Stimulated activated CD8-positive, alpha-beta memory T cell treated with anti-CD3 and anti-CD28 coated beads, Interleukin-4, amount 100 ng/mL, for 1 hour (primary cell): ENCODE results near the gene LUZP2.

ENCODE experiments used
- DNase-seq, 2 donors: peaks; one replicate each; pipeline ENCODE4 v3.0.0-alpha.2; 2020; ENCODE audit warnings: low read depth in 2 of 2, low spot score in 1 of 2

The LUZP2 gene

DNA sequence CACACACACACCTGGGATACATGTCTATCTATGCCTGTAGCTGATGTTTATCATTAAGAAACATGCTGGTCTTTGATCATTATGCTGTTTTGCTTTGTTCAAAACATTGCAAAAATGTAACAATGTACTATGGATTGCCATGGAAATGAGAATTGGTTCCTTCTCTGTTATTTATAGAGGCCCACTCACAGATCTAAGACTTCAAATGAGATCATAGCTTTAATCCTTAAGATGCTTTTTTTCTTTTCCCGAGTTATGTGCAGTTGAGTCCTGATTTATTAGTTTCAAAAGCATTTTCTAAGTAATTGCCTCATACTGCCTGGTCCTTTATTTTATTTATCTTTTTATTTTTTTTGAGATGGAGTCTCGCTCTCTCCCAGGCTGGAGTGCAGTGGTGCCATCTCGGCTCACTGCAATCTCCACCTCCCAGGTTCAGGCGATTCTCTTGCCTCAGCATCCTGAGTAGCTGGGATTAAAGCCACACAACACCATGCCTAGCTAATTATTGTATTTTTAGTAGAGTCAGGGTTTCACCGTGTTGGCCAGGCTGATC, 131.4 kb downstream of the LUZP2 start:
- DNase-seq, result no peak

DNA sequence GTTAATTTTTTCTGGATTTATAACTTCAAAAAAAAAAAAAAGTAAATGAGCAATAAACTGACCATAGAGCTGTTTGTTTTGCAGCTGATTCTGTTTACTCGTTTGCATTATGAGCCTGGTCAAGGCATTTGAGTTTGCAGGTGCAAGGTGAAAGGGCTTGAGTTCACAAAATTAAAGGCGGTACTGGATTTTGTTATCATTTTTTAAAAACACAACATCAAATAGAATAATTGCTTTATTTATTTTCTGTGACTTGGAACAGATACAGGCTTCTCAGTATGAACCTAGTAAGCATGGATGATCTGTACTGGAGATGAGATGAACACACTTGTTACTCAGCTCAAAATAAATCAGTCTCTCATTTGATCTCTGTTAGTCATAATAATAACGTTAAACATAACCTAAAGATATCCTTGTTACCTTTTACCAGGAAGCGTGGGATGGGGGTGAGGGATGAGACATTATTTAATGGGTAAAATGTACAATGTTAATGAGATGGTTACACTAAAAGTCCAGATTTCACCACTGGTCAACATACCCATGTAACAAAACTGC, 137.8 kb downstream of the LUZP2 start:
- no peak for DNase-seq

DNA sequence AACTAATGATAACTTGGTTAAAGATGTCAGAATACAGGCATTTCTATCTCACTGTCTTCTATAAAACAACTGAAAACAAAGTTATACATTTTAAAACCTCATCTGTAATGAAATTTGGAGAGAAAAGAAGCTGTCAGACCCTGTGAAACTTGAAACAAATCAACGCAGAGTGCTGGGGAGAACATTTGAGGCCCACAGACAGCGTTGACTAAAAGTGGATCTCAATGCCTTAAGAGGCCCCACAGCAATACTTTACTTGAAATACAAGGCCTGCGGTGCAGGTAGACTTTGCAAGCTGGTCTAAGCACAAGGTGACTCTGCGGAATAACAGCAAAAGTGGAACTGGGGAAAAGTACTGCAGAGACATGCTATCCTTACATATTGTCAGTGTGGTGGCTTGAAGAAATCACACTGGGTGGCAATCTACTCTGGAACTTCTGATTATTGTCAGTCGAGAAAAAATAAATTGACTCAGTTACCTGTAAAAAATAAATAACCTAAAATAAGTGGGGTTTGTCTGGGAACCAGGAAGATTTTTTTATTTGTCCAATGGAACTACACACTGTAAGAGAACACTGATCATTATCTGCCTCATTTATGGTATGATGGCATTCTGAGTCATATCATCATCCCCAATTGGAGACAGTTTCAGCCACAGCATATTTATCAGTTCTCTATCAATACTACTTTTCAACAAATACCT, 138.9 kb downstream of the LUZP2 start:
- no peak for DNase-seq

DNA sequence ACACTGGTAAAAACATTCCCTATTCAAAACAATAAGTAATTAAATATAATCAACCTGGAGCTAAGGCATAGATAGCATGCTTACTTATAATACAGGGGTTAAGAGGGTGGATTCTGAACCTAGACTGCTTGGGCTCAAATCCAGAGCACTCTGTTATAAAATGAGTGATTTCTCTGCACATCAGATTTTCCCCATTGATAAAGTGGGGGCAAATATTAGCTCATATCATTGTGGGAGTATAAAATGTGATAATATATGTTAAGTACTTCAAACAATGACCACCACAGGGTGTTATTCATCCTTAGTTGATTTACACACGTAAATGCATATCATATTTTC, 139.4 kb downstream of the LUZP2 start:
- DNase-seq, result no peak

DNA sequence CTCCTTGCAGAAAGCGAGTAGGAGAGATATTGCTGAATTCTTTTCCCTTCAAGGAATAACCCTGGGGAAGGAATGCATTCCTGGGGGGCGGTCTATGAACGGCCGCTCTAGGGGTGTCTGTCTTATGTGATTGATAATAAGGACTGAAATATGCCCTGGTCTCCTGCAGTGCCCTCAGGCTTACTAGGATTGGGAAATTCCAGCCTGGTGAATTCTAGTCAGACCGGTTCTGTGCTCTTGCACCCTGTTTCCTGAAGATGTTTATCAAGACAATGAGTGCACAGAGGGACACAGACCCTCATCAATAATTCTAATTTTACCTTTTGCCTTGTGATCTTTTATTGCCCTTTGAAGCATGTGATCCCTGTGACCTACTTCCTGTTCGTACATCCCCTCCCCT, 140.7 kb downstream of the LUZP2 start:
- DNase-seq, result no peak

DNA sequence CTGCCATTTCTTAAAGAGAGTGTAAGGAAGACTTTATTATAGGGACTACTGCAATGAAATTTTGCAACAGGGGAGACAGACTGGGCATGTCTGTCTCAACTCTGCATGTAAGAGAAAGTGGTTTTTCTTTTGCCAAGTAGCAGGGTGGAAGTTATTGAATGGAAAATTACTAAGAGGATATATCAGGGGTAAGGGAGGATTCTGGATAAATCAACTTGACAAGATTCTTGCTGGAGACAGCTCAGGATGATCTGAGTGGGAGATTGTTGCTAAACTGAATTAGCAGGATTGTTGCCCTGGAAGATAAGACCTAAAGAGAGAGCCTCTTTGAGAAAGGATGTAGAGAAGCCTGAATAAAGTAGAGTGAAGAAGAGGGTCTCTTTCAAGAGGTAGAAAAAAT, 145.8 kb downstream of the LUZP2 start:
- no peak for DNase-seq

DNA sequence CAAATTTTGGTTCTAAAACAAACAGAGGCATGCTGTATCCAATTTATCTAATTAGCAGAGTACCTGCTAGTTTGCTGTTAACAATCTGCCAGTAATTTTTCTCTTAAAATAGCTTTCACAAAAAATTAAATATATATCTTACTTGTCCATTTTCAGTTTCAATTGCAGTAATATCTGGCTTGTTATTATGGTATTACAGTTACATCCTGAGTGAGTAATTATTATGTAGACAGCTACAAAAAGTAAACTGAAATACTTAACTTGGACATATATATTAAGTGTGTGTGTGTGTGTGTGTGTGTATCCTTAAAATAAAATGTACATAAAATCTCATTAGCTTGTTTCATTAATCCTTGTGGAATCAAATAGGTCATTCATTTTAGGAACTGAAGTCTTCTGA, 148.7 kb downstream of the LUZP2 start:
- DNase-seq, result no peak

DNA sequence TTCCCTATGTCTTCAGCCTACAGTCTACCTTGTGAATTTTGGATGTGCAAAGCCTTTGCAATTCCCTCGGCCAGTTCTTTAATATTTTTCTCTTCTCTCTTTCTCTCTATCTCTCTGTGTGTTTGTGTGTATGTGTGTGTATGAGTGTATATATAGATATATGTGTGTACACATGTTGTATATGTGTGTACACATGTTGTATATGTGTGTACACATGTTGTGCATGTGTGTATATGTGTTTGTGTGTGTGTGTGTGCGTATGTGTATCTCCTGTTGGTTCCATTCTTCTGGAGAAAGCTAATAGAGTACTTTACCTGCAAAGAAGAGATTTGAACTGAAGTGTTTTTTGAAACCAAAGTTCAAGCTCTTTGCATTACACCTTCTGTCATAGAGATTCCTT, 155.0 kb downstream of the LUZP2 start:
- no peak for DNase-seq

DNA sequence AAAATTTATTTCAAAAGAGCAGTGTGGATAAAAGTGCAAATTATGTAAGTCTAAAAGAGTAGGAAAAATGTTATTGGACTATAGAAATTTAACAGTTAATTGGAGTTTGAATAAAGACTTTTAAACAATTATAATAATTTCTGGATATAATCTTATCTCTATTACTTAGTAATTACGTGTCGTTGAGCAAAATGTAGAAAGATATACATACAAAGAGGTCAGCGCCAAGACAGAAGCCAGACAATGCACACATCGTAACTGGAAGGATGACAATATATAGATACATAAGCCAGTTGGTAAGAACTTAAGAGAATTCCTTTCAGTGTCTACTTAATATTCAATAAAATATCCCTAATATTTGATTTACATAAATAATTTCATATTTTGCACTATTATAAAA, 157.0 kb downstream of the LUZP2 start:
- DNase-seq, result no peak

DNA sequence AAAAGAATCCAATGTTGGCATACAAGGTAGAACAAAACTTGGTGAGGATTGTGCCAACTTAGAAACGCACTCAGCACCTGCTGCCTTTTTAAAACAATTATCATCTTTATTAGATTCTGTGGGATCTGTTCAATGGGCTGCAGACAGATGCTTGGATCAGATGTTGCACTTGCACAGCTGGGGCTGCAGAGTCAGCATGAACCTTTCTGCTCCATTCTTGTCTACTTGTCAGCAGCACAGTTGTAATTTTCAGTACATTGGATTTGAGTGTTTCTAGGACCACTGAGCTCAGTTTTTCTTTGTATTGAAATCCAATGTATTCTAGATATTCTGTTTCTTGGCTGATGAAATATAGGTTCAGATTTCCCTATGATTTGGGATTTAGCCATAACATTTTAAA, 164.5 kb downstream of the LUZP2 start:
- DNase-seq, result no peak

DNA sequence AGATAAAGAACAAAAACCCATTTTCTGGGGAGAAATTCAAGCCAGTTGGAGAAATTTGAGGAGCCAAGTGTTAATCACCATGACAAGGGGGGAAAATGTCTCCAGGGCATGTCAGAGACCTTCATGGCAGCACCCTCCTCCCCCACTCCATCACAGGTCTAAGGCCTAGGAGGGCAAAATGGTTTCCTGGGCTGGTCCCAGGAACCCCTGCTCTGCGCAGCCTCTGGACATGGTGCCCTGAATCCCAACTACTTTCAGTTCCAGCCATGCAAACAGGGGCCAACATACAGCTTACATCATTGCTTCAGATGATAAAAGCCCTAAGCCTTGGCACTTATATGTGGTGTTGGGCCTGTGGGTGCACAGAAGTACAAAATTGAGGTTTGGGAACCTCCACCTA, 167.5 kb downstream of the LUZP2 start:
- no peak for DNase-seq

DNA sequence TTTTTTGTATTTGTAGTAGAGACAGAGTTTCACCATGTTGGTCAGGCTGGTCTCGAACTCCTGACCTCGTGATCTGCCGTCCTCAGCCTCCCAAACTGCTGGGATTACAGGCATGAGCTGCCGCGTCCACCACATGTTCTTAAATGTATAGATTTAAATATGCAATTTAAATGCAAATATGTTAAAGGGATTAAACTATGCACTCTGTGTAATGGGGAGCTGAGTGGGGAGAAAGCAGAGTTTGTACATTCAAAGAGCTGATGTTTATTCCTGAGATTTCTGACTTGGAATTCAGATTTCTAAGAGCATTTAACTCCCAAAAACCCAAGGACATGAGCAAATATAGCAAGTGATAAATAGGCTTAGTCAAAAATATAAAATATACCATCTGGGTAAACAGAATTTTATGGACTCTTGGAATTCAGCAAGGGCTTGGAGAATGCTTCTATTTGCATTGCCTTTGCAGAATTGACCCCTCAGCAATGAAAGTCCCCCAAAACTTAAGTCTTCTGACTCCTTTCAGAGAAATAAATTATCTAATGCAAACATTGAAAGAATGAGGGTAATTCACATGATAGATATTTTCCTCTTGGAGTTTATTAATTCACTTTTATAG, 170.6 kb downstream of the LUZP2 start:
- DNase-seq, result no peak

DNA sequence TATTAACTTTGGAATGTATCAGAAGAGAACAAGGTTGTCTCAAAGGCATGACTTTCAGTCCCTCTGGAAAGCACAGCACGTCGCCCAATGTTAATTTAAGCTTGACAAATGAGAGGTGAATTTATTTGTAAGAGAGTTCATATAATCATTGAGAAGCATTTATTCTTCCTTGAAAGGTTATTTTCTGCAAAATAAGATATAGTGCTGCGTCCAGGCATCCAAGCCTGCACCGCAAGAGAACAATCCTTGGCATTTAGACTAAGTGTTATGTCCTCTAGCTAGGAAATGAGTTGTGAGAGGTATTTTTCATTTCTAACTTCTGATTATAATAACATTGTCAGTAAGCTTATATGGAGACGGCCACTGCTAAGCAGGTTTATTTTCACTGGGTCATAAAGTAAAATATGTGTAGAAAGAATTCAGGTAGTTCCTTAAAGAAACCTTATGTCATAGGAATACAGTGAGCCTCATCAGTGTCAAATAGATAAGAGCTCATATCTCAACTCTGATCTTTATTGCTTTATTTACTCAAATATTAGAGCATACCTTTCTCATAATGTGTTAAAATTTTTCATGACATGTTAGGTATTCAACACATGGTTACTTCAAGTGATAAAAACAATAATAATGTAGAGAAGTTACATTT, 182.0 kb downstream of the LUZP2 start:
- DNase-seq, result no peak

DNA sequence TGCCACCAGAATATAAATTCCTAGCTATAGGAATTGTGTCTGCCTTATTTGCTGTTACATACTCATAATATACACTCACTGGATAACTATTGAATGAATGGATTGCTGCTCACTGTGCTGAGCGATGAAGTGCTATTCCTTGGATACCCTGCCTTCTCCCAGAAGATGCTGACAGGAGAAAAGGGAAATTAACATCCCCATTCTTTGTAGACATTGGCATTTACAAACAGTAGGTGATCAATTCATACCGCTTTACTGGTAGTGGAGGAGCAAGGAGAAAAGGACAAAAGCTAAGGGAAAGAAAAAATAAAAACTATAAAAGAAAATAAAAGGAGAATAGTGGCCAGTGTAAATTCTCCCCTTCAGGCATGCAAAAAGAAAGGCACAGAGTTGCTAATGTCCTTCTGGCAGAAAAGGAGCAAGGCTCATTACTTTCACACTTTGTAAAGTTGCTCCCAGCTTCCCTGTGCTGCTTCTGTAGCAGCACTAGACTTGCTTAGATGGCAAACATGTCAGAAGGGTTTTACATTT, 183.0 kb downstream of the LUZP2 start:
- no peak for DNase-seq

DNA sequence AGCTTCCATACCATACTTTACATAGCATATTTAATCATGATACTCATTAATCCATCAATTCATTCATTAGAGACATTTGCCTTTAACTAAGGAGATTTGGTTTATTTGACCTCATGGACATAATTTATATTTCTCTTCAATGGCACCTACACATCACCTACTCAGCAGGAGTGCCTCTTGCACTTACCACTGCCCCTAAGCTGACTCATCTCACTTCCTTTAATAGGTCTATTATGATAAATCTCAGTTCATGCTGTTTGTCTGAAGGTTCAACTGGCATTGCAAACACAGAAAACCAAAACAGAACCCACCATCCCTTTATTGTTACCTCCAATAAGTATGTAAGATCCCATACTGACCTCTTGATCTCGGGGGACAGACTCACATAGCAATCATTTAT, 186.7 kb downstream of the LUZP2 start:
- no peak for DNase-seq

DNA sequence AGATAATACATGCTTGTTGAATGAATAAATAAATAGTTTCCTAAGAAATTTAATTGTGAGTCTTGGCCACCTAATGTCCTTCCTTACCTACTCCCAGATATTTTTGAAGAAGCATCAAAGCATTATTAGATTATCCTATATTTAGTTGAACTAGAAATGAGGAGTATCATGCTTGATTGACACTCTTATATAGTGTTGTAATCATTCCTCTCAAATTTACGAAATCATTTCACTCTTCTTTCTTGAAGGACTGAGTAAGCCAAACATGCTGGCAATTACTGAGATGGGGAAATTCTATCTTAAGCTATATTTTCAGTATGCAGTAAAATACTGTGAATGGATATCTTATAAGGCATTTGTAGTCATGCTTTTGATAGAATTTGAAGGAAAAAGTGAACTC, 189.0 kb downstream of the LUZP2 start:
- no peak for DNase-seq

DNA sequence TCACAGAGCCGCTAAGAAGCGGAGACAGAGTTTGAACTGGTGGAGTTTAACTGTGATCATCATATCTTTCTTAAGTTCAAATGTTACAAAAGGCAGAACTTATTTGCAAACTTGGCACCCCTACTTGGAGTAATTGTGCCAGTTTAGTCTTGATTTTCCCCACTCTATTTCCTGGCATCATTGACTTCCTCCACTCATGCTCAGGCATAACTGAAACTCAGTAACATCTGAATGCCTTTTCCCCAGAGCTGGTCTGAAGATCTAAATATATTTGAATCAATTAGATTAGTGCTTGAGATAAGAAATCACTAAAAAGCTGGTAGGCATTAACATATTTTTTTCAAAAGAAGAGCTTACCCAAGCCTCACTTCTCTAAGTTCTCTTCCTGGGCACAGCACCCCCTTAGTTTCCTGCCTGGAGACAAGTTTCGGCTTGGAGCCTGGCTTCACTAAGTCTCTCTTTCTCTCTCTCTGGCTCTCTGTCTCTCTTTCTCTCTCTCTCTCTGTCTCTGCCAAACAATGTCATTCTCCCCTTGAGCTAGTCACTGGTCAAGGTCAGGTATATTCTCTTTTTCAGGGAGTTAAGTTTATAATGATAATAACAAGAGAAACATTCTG, 190.8 kb downstream of the LUZP2 start:
- DNase-seq, result no peak

DNA sequence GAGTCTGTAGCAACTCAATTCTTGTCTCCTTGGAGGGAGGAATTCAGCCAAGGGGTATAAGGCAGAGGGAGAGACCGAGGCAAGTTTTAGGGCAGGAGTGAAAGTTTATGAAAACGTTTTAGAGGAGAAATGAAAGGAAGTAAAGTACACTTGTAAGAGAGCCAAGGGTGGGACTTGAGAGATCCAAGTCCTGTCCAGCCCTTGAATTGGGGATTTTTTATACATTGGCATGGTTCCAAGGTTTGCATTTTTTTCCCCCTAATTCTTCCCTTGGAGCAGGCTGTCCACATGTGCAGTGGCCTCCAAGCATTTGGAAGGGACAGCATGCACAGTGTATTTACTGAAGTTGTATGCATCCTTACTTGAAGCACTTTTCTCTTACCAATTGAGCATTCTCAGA, 192.1 kb downstream of the LUZP2 start:
- no peak for DNase-seq

DNA sequence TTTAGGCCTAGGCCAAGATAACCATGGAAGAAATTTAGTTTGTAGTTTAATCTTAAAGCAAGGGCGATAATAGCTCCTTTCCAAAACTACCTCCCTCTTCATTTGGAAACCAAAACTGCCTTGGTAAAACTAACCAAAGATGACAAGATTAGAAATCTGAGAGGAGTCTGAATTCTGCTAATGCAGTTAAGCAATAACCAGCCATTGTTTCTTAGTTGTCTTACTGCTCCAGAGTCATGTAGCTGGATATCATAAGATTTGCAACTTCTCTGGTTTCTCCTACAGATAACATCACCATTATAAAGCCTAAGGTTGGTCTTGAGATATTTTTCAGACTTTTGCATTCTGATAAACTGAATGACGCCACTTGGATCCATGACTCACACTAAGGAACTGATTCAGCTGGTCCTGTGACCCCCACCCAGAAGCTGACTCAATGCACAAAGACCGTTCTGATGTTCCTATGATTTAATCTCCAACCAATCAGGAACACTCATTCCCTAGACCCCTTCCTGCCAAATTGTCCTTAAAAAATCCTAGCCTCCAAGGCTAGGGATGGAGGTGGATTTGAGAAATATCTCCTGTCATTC, 200.8 kb downstream of the LUZP2 start:
- DNase-seq, result no peak

DNA sequence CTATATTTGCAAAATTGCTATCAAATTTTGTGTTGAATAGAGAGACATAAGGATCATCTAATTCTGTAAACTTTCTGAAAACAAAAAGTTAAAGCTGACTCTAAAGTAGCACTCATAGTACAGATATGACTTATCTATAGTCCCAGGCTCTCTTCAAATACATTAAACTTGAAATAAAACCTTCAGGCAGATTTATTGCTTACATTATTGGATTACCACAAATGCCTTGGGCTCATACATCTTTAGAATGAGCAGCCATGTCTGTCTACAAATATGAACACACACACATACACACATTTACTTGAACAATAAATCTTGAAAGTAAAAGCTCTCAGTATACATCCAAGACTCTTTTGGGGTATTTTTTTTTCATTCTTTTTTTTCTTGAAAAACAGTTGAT, 207.9 kb downstream of the LUZP2 start:
- DNase-seq, result no peak

DNA sequence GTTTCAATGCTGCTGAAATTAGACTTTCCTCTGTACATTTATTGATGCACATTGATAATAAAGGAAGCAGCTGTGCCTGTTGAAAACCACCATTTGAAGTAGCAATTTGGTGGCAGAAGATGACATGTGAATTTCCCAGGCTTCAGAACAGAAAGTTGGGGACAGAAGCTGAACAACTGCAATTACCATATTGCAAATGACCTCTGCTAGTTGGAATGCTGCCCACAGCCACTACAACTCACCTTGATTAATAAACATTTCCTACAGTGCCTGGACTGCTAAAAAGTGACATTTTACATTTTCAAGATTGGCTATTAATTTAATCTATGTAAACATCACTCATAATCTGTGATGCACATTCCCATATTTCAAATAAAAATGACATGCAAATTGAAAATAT, 208.6 kb downstream of the LUZP2 start:
- no peak for DNase-seq
